Karpas-422 (cell line): ENCODE measurements around the gene CYB561A3. TPM values are rescaled to one million over a fixed set of nuclear protein-coding genes. Genes with fewer than 3 reads are reported as not detected.

Experiments used
- DNase-seq: peaks from one replicate; pipeline ENCODE4 v3.0.0-alpha.2; 2015
- H2AFZ ChIP-seq: fragments of 200-600 bp; sonication (generic); 2 replicates; pipeline ENCODE4 v1.6.1; 2014; ENCODE audit warnings: antibody characterized with exemption, low read length, mixed read lengths
- H3K27ac ChIP-seq: fragments of 200-600 bp; sonication (generic); 2 replicates; pipeline ENCODE4 v1.5.1; 2014; ENCODE audit warnings: mild to moderate bottlenecking, low read length, moderate library complexity
- H3K27me3 ChIP-seq: fragments of 200-600 bp; sonication (generic); 2 replicates; pipeline ENCODE4 v1.6.1; 2014; ENCODE audit warnings: low read length, mixed read lengths
- H3K36me3 ChIP-seq: fragments of 200-600 bp; sonication (generic); 2 replicates; pipeline ENCODE4 v1.6.1; 2014; ENCODE audit warnings: low read length, mixed read lengths; ENCODE audit not compliant: insufficient read depth
- H3K4me1 ChIP-seq: fragments of 200-600 bp; sonication (generic); 2 replicates; pipeline ENCODE4 v1.6.1; 2014; ENCODE audit warnings: mild to moderate bottlenecking, low read length, mixed read lengths
- H3K4me2 ChIP-seq: fragments of 200-600 bp; sonication (generic); 2 replicates; pipeline ENCODE4 v1.6.1; 2014; ENCODE audit warnings: low read length, low read depth, mild to moderate bottlenecking; ENCODE audit not compliant: poor library complexity, severe bottlenecking
- H3K4me3 ChIP-seq: fragments of 200-600 bp; sonication (generic); 2 replicates; pipeline ENCODE4 v1.5.1; 2014; ENCODE audit warnings: mild to moderate bottlenecking, antibody characterized with exemption, low read length, mixed read lengths
- H3K79me2 ChIP-seq: fragments of 200-600 bp; sonication (generic); 2 replicates; pipeline ENCODE4 v1.6.1; 2014; ENCODE audit warnings: mild to moderate bottlenecking, low read length, mixed read lengths
- H3K9ac ChIP-seq: fragments of 200-600 bp; sonication (generic); 2 replicates; pipeline ENCODE4 v1.6.0; 2014; ENCODE audit warnings: low read length
- H3K9me2 ChIP-seq: fragments of 200-600 bp; sonication (generic), shearing (Covaris generic); replicated peaks from 2 replicates; pipeline ENCODE4 v1.6.0; 2014; ENCODE audit warnings: mild to moderate bottlenecking, low read length, moderate library complexity; ENCODE audit not compliant: insufficient read depth
- H3K9me3 ChIP-seq: fragments of 300-700, 200-600 bp; sonication (generic); 2 replicates; pipeline ENCODE4 v1.6.1; 2014; ENCODE audit warnings: low read length, mixed read lengths
- H4K20me1 ChIP-seq: fragments of 200-600 bp; sonication (generic); 2 replicates; pipeline ENCODE4 v1.6.1; 2014; ENCODE audit warnings: mild to moderate bottlenecking, antibody characterized with exemption, low read length, low read depth; ENCODE audit not compliant: insufficient read depth
- total RNA-seq: library from RNA; depleted of rRNA; stranded (reverse); fragments of >200 nt; shearing (Covaris generic); gene quantifications from 2 replicates; pipeline ENCODE4 v1.2.3, GENCODE V29; 2014; ENCODE audit warnings: low replicate concordance

The CYB561A3 gene
- total RNA-seq, 1 experiment from 2014 or later = 51.3 TPM

GRCh38 chr11:61345954-61346843 lies 15.5 kb downstream of the CYB561A3 start:
- no peak for DNase-seq
- Histone ChIP-seq H3K4me3 (no peak overlapping the region), H2AFZ (no peak overlapping the region), H3K4me2 (no peak overlapping the region), H3K79me2 (no peaks in the 10 kb centered on the region), H3K27me3 (no peaks in the 10 kb centered on the region), H3K27ac (no peak overlapping the region), H3K9me3 (no peaks in the 10 kb centered on the region), H3K9ac (no peak overlapping the region), H3K36me3 (peaks cover 5% of the 10 kb centered on the region; the same call in 1 of the 2 replicates), H3K9me2 (no peaks in the 10 kb centered on the region), H3K4me1 (no peaks in the 10 kb centered on the region), H4K20me1 (no peaks in the 10 kb centered on the region)

GRCh38 chr11:61345170-61345610 lies 16.5 kb downstream of the CYB561A3 start:
- H3K9me3 ChIP-seq = no peaks in the 10 kb centered on the region

GRCh38 chr11:61343792-61344745 lies 17.6 kb downstream of the CYB561A3 start:
- no peak overlapping the region for H3K9ac ChIP-seq
- no peaks in the 10 kb centered on the region for H3K9me3 ChIP-seq
- H2AFZ ChIP-seq = no peak overlapping the region
- H3K79me2 ChIP-seq = no peaks in the 10 kb centered on the region
- no peaks in the 10 kb centered on the region for H4K20me1 ChIP-seq
- no peak overlapping the region for H3K4me2 ChIP-seq
- no peaks in the 10 kb centered on the region for H3K9me2 ChIP-seq
- no peak overlapping the region for H3K4me3 ChIP-seq
- no peaks in the 10 kb centered on the region for H3K4me1 ChIP-seq
- no peak overlapping the region for H3K27ac ChIP-seq
- no peak for DNase-seq
- peaks cover 5% of the 10 kb centered on the region; the same call in 1 of the 2 replicates for H3K36me3 ChIP-seq
- no peaks in the 10 kb centered on the region for H3K27me3 ChIP-seq

More at GRCh38 chr11:61345170-61345610, 16.5 kb downstream of the CYB561A3 start:
- Histone ChIP-seq H3K9me2 (no peaks in the 10 kb centered on the region), H3K79me2 (no peaks in the 10 kb centered on the region), H3K9ac (no peak overlapping the region), H2AFZ (no peak overlapping the region), H3K27ac (no peak overlapping the region), H4K20me1 (no peaks in the 10 kb centered on the region), H3K4me2 (no peak overlapping the region), H3K27me3 (no peaks in the 10 kb centered on the region), H3K36me3 (peaks cover 5% of the 10 kb centered on the region; the same call in 1 of the 2 replicates), H3K4me3 (no peak overlapping the region), H3K4me1 (no peaks in the 10 kb centered on the region)
- no peak for DNase-seq

- no peak for DNase-seq
- H3K27ac ChIP-seq = no peak overlapping the region
These were observed 19.4 kb downstream of the CYB561A3 start for GRCh38 chr11:61342207-61342803.

GRCh38 chr11:61341706-61342105 lies 20.0 kb downstream of the CYB561A3 start:
- DNase-seq = no peak
- H3K4me1 ChIP-seq = no peaks in the 10 kb centered on the region; the same call in 1 of the 2 replicates
- no peak overlapping the region for H3K9ac ChIP-seq
- H3K36me3 ChIP-seq = peaks cover 5% of the 10 kb centered on the region
- H3K27me3 ChIP-seq = no peaks in the 10 kb centered on the region
- H4K20me1 ChIP-seq = no peaks in the 10 kb centered on the region
- no peak overlapping the region for H2AFZ ChIP-seq
- no peaks in the 10 kb centered on the region for H3K9me3 ChIP-seq
- H3K9me2 ChIP-seq = no peaks in the 10 kb centered on the region
- no peak overlapping the region for H3K4me2 ChIP-seq
- H3K4me3 ChIP-seq = no peak overlapping the region
- H3K79me2 ChIP-seq = no peaks in the 10 kb centered on the region
- H3K27ac ChIP-seq = no peak overlapping the region

More at GRCh38 chr11:61342207-61342803, 19.4 kb downstream of the CYB561A3 start:
- H3K27me3 ChIP-seq = no peaks in the 10 kb centered on the region
- peaks cover 5% of the 10 kb centered on the region for H3K36me3 ChIP-seq
- no peaks in the 10 kb centered on the region for H3K9me3 ChIP-seq
- no peaks in the 10 kb centered on the region for H3K9me2 ChIP-seq
- no peaks in the 10 kb centered on the region for H3K79me2 ChIP-seq
- no peak overlapping the region for H3K9ac ChIP-seq
- no peak overlapping the region for H3K4me2 ChIP-seq
- H2AFZ ChIP-seq = no peak overlapping the region
- no peaks in the 10 kb centered on the region for H3K4me1 ChIP-seq
- H4K20me1 ChIP-seq = no peaks in the 10 kb centered on the region
- no peak overlapping the region for H3K4me3 ChIP-seq

- Histone ChIP-seq H2AFZ (no peak overlapping the region), H4K20me1 (no peaks in the 10 kb centered on the region), H3K27me3 (no peaks in the 10 kb centered on the region), H3K4me1 (peaks cover 6% of the 10 kb centered on the region), H3K4me2 (no peak overlapping the region), H3K9ac (no peak overlapping the region), H3K4me3 (no peak overlapping the region), H3K27ac (no peak overlapping the region), H3K9me2 (no peaks in the 10 kb centered on the region), H3K79me2 (no peaks in the 10 kb centered on the region), H3K36me3 (peaks cover 5% of the 10 kb centered on the region), H3K9me3 (no peaks in the 10 kb centered on the region)
- DNase-seq = no peak
These were observed 20.7 kb downstream of the CYB561A3 start for GRCh38 chr11:61340979-61341378.

- DNase-seq = no peak
These were observed 22.2 kb downstream of the CYB561A3 start for GRCh38 chr11:61339490-61339878.

More at GRCh38 chr11:61339490-61339878, 22.2 kb downstream of the CYB561A3 start:
- H3K4me3 ChIP-seq = no peak overlapping the region
- no peak overlapping the region for H2AFZ ChIP-seq
- no peaks in the 10 kb centered on the region for H3K27me3 ChIP-seq
- H3K36me3 ChIP-seq = peaks cover 5% of the 10 kb centered on the region
- H3K4me2 ChIP-seq = no peak overlapping the region
- H3K79me2 ChIP-seq = peaks cover 5% of the 10 kb centered on the region; the same call in 1 of the 2 replicates
- H3K9ac ChIP-seq = no peak overlapping the region
- no peaks in the 10 kb centered on the region for H3K9me2 ChIP-seq
- no peaks in the 10 kb centered on the region for H4K20me1 ChIP-seq
- peaks cover 20% of the 10 kb centered on the region for H3K4me1 ChIP-seq
- H3K27ac ChIP-seq = no peak overlapping the region
- no peaks in the 10 kb centered on the region for H3K9me3 ChIP-seq
